Stomach (tissue), 4 donors: ENCODE data around the gene KCTD13.

Experiments used
- EP300 ChIP-seq: sonication (generic); formaldehyde crosslinking; IDR thresholded peaks from one replicate; pipeline ENCODE4 v1.6.1; 2017; ENCODE audit warnings: antibody characterized with exemption
- POLR2A ChIP-seq, 4 donors: fragments of 450-650 bp; IDR thresholded peaks; one replicate each; pipeline ENCODE4 v1.6.1; 2016; ENCODE audit warnings: antibody characterized with exemption in 4 of 4, control low read depth in 2 of 4, mild to moderate bottlenecking in 1 of 4, moderate library complexity in 1 of 4
- POLR2AphosphoS5 ChIP-seq, 3 donors: sonication (generic); formaldehyde crosslinking; IDR thresholded peaks; one replicate each; pipeline ENCODE4 v1.6.1; 2016; ENCODE audit warnings: antibody characterized with exemption in 3 of 3
- TF ChIP-seq, protein P1 (sequence below), 7 experiments: fragments of 450-650 bp in 4 of 7; fragments of 200-600 bp in 3 of 7; sonication (generic) in 3 of 7; IDR thresholded peaks; one replicate each; pipeline ENCODE4 v1.5.1; 2016 to 2019; ENCODE audit warnings: antibody characterized with exemption in 7 of 7, control low read depth in 2 of 7, mild to moderate bottlenecking in 1 of 7

DNA sequence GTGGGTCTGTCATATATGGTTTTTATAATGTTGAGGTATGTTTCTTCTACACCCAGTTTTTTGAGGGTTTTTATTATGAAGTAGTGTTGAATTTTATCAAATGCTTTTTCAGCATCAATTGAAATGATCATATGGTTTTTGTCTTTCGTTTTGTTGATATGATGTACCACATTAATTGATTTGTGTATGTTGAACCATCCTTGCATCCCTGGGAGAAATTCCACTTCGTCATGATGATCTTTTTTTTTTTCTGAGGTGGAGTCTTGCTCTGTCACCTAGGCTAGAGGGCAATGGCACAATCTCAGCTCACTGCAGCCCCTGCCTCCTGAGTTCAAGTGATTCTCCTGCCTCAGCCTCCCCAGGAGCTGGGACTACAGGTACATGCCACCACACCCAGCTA is 21.9 kb upstream of the KCTD13 start:
- TF ChIP-seq POLR2AphosphoS5 (IDR thresholded peaks at IDR 0.05) (no peak), POLR2A (IDR thresholded peaks at IDR 0.05) (no peak), EP300 (no peak)
- TF ChIP-seq, protein P1, sequence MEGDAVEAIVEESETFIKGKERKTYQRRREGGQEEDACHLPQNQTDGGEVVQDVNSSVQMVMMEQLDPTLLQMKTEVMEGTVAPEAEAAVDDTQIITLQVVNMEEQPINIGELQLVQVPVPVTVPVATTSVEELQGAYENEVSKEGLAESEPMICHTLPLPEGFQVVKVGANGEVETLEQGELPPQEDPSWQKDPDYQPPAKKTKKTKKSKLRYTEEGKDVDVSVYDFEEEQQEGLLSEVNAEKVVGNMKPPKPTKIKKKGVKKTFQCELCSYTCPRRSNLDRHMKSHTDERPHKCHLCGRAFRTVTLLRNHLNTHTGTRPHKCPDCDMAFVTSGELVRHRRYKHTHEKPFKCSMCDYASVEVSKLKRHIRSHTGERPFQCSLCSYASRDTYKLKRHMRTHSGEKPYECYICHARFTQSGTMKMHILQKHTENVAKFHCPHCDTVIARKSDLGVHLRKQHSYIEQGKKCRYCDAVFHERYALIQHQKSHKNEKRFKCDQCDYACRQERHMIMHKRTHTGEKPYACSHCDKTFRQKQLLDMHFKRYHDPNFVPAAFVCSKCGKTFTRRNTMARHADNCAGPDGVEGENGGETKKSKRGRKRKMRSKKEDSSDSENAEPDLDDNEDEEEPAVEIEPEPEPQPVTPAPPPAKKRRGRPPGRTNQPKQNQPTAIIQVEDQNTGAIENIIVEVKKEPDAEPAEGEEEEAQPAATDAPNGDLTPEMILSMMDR (IDR thresholded peaks at IDR 0.05) = no peak
